Astrocyte (in vitro differentiated cells and primary cell): ENCODE results near the gene SLC6A11. TPM values are rescaled to one million over a fixed set of nuclear protein-coding genes. Genes with fewer than 3 reads are reported as not detected.

Experiments
- DNase-seq: peaks from one replicate; pipeline ENCODE4 v3.0.0-alpha.2; 2010; ENCODE audit warnings: low read depth
- FAIRE-seq: peaks from 2 replicates; lab custom pipeline; 2011; peaks lifted over from hg19 to GRCh38; lab: Jason Lieb, UNC
- H2AFZ ChIP-seq: 2 replicates; pipeline ENCODE4 v1.6.0; 2012; ENCODE audit warnings: low read depth, low read length, inconsistent platforms
- H3K27ac ChIP-seq: 2 replicates; pipeline ENCODE4 v1.5.1; 2011; ENCODE audit warnings: low read depth, low read length, inconsistent platforms
- H3K27me3 ChIP-seq: 2 replicates; pipeline ENCODE4 v1.6.0; 2011; ENCODE audit warnings: low read length, inconsistent platforms; ENCODE audit not compliant: insufficient read depth
- H3K36me3 ChIP-seq: 2 replicates; pipeline ENCODE4 v1.5.1; 2011; ENCODE audit warnings: low read length, inconsistent platforms; ENCODE audit not compliant: insufficient read depth
- H3K4me1 ChIP-seq: 2 replicates; pipeline ENCODE4 v1.5.1; 2011; ENCODE audit warnings: low read length, inconsistent platforms; ENCODE audit not compliant: insufficient read depth
- H3K4me2 ChIP-seq: 2 replicates; pipeline ENCODE4 v1.6.0; 2012; ENCODE audit warnings: low read length, inconsistent platforms
- H3K4me3 ChIP-seq: 2 replicates; pipeline ENCODE4 v1.5.1; 2011; ENCODE audit warnings: low read depth, mild to moderate bottlenecking, low read length, inconsistent platforms; ENCODE audit not compliant: insufficient read depth
- H3K79me2 ChIP-seq: 2 replicates; pipeline ENCODE4 v1.6.0; 2012; ENCODE audit warnings: mild to moderate bottlenecking, low read length, inconsistent platforms; ENCODE audit not compliant: insufficient read depth
- H3K9ac ChIP-seq: 2 replicates; pipeline ENCODE4 v1.6.0; 2012; ENCODE audit warnings: mild to moderate bottlenecking, low read length, inconsistent platforms
- H3K9me3 ChIP-seq: 2 replicates; pipeline ENCODE4 v1.5.1; 2012; ENCODE audit warnings: low read depth, mild to moderate bottlenecking, low read length, inconsistent platforms; ENCODE audit not compliant: insufficient read depth
- H4K20me1 ChIP-seq: 2 replicates; pipeline ENCODE4 v1.6.0; 2012; ENCODE audit warnings: low read length, inconsistent platforms; ENCODE audit not compliant: insufficient read depth
- H3K27ac Mint-ChIP-seq: one replicate; pipeline ENCODE4 v1.8.0; 2021; ENCODE audit warnings: mild to moderate bottlenecking, mixed read lengths; ENCODE audit not compliant: unreplicated experiment
- H3K27me3 Mint-ChIP-seq: one replicate; pipeline ENCODE4 v1.8.0; 2021; ENCODE audit warnings: low read depth, mixed read lengths; ENCODE audit not compliant: unreplicated experiment
- H3K36me3 Mint-ChIP-seq: one replicate; pipeline ENCODE4 v1.8.0; 2021; ENCODE audit warnings: low read depth, mixed read lengths; ENCODE audit not compliant: unreplicated experiment
- H3K4me1 Mint-ChIP-seq: one replicate; pipeline ENCODE4 v1.8.0; 2021; ENCODE audit warnings: low read depth, mixed read lengths; ENCODE audit not compliant: unreplicated experiment
- H3K4me3 Mint-ChIP-seq: one replicate; pipeline ENCODE4 v1.8.0; 2021; ENCODE audit warnings: mild to moderate bottlenecking, moderate library complexity, mixed read lengths; ENCODE audit not compliant: unreplicated experiment
- H3K9me3 Mint-ChIP-seq: one replicate; pipeline ENCODE4 v1.8.0; 2021; ENCODE audit warnings: mild to moderate bottlenecking, mixed read lengths; ENCODE audit not compliant: unreplicated experiment
- CTCF ChIP-seq: IDR thresholded peaks from 2 replicates; pipeline ENCODE4 v1.5.1; 2011; ENCODE audit warnings: low read depth, mild to moderate bottlenecking, inconsistent platforms, low read length, moderate library complexity; ENCODE audit not compliant: insufficient read depth
- EZH2 ChIP-seq: IDR thresholded peaks from 2 replicates; pipeline ENCODE4 v1.6.1; 2012; ENCODE audit warnings: mild to moderate bottlenecking, low read length, inconsistent platforms; ENCODE audit not compliant: insufficient read depth
- total RNA-seq: library from RNA; stranded (reverse); gene quantifications from 2 replicates; pipeline ENCODE4 v1.2.1, GENCODE V29; 2021

The SLC6A11 gene
- total RNA-seq, 1 donor from 2014 or later: 0.34 TPM

DNA sequence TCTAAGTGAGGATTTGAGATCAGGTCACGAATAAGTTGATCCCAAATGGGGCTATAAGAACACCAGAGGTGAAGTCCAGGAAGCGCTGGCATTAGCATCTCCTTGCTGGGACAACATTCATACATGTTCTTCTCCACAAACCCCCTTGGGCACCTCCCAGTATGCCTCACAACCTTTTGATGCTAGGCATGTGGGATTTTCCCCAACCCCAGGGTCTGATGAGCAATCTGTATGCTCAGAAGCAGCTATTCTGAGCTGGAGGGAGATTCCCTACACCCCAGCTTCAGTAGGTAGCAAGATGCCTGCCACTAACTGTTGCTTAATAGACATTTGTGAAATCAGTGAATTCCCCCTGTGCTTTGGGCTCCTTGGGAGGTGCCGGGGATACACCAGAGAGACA lies 32.2 kb downstream of the SLC6A11 start:
- Histone ChIP-seq H3K27ac (no peak overlapping the region), H3K4me1 (no peaks in the 10 kb centered on the region), H3K36me3 (no peaks in the 10 kb centered on the region), H2AFZ (no peak overlapping the region), H4K20me1 (no peaks in the 10 kb centered on the region), H3K79me2 (no peaks in the 10 kb centered on the region), H3K27me3 (peaks cover 22% of the 10 kb centered on the region), H3K4me3 (no peak overlapping the region), H3K4me2 (no peak overlapping the region), H3K9ac (no peak overlapping the region), H3K9me3 (no peaks in the 10 kb centered on the region)
- FAIRE-seq: no peak
- H3K36me3 Mint-ChIP-seq: peaks cover 5% of the 10 kb centered on the region
- H3K4me3 Mint-ChIP-seq: no peak overlapping the region
- H3K4me1 Mint-ChIP-seq: no peaks in the 10 kb centered on the region
- peaks cover 11% of the 10 kb centered on the region for H3K9me3 Mint-ChIP-seq
- DNase-seq: no peak
- TF ChIP-seq EZH2 (no peak), CTCF (no peak)
- peaks cover 49% of the 10 kb centered on the region for H3K27me3 Mint-ChIP-seq
- H3K27ac Mint-ChIP-seq: no peak overlapping the region

DNA sequence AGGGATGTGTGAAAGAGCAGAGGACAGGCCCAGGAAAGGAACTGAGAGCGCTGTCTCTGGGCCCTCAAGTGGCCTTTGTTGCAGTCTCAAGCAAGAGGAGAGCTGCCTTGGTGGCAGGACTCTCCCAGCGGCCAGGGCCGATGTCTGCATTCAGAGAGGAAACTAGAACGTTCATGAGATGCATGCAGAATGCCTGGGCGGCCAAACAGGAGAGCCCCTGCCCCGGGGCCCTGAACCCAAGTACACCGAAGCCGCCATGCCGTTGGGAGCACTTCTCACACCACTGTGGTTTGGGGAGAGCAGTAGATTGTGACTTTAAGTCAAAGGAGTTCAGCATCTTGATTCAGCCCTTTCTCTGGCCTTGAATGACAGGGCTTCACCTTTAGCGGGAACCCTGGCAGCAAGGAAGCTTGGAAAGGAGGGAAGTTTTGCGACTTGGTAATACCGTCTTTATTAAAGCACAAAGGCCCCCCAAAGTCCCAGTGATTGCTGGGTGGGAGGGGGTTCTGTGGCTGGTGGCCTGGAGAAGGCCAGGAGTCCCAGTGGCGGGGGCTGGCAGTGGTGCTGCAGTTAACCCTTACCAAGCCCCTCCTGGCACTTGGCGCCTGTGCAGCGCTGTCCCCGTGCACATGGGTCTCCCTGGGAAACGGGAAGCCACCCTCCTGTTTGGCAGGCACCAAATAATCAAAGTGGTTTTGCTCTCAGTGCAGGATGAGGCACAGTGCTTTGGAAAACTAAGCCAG lies 36.2 kb downstream of the SLC6A11 start:
- no peak overlapping the region for H3K9ac ChIP-seq

More for the DNA sequence above, 36.2 kb downstream of the SLC6A11 start:
- no peak for FAIRE-seq
- Histone ChIP-seq H4K20me1 (no peaks in the 10 kb centered on the region), H2AFZ (no peak overlapping the region), H3K4me2 (no peak overlapping the region), H3K27ac (no peak overlapping the region), H3K4me1 (no peaks in the 10 kb centered on the region), H3K36me3 (no peaks in the 10 kb centered on the region), H3K4me3 (no peak overlapping the region), H3K79me2 (no peaks in the 10 kb centered on the region), H3K27me3 (peaks cover 24% of the 10 kb centered on the region), H3K9me3 (no peaks in the 10 kb centered on the region)
- no peak overlapping the region for H3K4me3 Mint-ChIP-seq
- TF ChIP-seq CTCF: no peak
- no peak for TF ChIP-seq EZH2
- no peaks in the 10 kb centered on the region for H3K36me3 Mint-ChIP-seq
- DNase-seq: no peak
- H3K27ac Mint-ChIP-seq: no peak overlapping the region
- no peaks in the 10 kb centered on the region for H3K4me1 Mint-ChIP-seq
- H3K27me3 Mint-ChIP-seq: peaks cover 45% of the 10 kb centered on the region
- H3K9me3 Mint-ChIP-seq: peaks cover 2% of the 10 kb centered on the region
